Skeletal muscle tissue (tissue), 4 donors: ENCODE data around the gene GPR52. TPM values are rescaled to one million over a fixed set of nuclear protein-coding genes. Genes with fewer than 3 reads are reported as not detected.

Source experiments
- H3K27ac ChIP-seq: one replicate; pipeline ENCODE4 v1.7.0; 2013; ENCODE audit warnings: mild to moderate bottlenecking, low read depth, low read length, inconsistent platforms
- H3K27me3 ChIP-seq, 3 donors: one replicate each; pipeline ENCODE4 v1.7.0; 2013; ENCODE audit warnings: low read length in 3 of 3; ENCODE audit not compliant: control insufficient read depth in 3 of 3, insufficient read depth in 3 of 3
- H3K36me3 ChIP-seq, 3 donors: one replicate each; pipeline ENCODE4 v1.7.0; 2013; ENCODE audit warnings: low read length in 3 of 3; ENCODE audit not compliant: control insufficient read depth in 3 of 3, insufficient read depth in 3 of 3
- H3K4me1 ChIP-seq, 3 donors: one replicate each; pipeline ENCODE4 v1.7.0; 2013; ENCODE audit warnings: low read length in 3 of 3, mild to moderate bottlenecking in 3 of 3; ENCODE audit not compliant: control insufficient read depth in 3 of 3, insufficient read depth in 3 of 3
- H3K4me3 ChIP-seq, 3 donors: one replicate each; pipeline ENCODE4 v1.7.0; 2013; ENCODE audit warnings: low read length in 3 of 3
- H3K9ac ChIP-seq, 3 donors: one replicate each; pipeline ENCODE4 v1.7.0; 2013; ENCODE audit warnings: low read length in 3 of 3, mild to moderate bottlenecking in 3 of 3, moderate library complexity in 2 of 3, low read depth in 1 of 3
- H3K9me3 ChIP-seq, 3 donors: one replicate each; pipeline ENCODE4 v1.7.0; 2013; ENCODE audit warnings: low read length in 3 of 3; ENCODE audit not compliant: control insufficient read depth in 3 of 3
- total RNA-seq: library from RNA; depleted of rRNA; stranded (reverse); fragments of >200 nt; gene quantifications from one replicate; pipeline ENCODE4 v1.2.3, GENCODE V29; 2014
- donor health status: Osteomylitis.

GPR52 gene
- total RNA-seq, 1 donor from 2014 or later, result 3.1 TPM

- Histone ChIP-seq H3K9me3 (no peaks in the 10 kb centered on the region), H3K36me3 (no peaks in the 10 kb centered on the region), H3K27me3 (no peaks in the 10 kb centered on the region), H3K4me3 (no peak overlapping the region), H3K9ac (no peak overlapping the region), H3K27ac (no peak overlapping the region), H3K4me1 (no peaks in the 10 kb centered on the region)
These were observed 33.6 kb upstream of the GPR52 start for GRCh38 chr1:174414203-174414602.

- no peak overlapping the region for H3K4me3 ChIP-seq
- H3K36me3 ChIP-seq, result no peaks in the 10 kb centered on the region
- H3K27me3 ChIP-seq, result no peaks in the 10 kb centered on the region
- H3K9ac ChIP-seq, result no peak overlapping the region
- no peaks in the 10 kb centered on the region for H3K9me3 ChIP-seq
- no peak overlapping the region for H3K27ac ChIP-seq
- H3K4me1 ChIP-seq, result no peaks in the 10 kb centered on the region
These were observed 32.3 kb upstream of the GPR52 start for GRCh38 chr1:174415506-174415905.

- no peaks in the 10 kb centered on the region for H3K27me3 ChIP-seq
- H3K4me3 ChIP-seq, result no peak overlapping the region
- no peak overlapping the region for H3K9ac ChIP-seq
- no peaks in the 10 kb centered on the region for H3K4me1 ChIP-seq
- H3K36me3 ChIP-seq, result no peaks in the 10 kb centered on the region
- H3K27ac ChIP-seq, result no peak overlapping the region
- no peaks in the 10 kb centered on the region for H3K9me3 ChIP-seq
These were observed 29.8 kb upstream of the GPR52 start for GRCh38 chr1:174417921-174418320.

- H3K27me3 ChIP-seq, result no peaks in the 10 kb centered on the region
- no peaks in the 10 kb centered on the region for H3K36me3 ChIP-seq
- H3K9me3 ChIP-seq, result no peaks in the 10 kb centered on the region
- H3K9ac ChIP-seq, result no peak overlapping the region
- no peak overlapping the region for H3K4me3 ChIP-seq
- H3K27ac ChIP-seq, result no peak overlapping the region
- no peaks in the 10 kb centered on the region for H3K4me1 ChIP-seq
These were observed 22.6 kb upstream of the GPR52 start for GRCh38 chr1:174425121-174425520.

- no peak overlapping the region for H3K4me3 ChIP-seq
- no peaks in the 10 kb centered on the region for H3K27me3 ChIP-seq
- H3K36me3 ChIP-seq, result no peaks in the 10 kb centered on the region
- no peak overlapping the region for H3K27ac ChIP-seq
- H3K9ac ChIP-seq, result no peak overlapping the region
- no peaks in the 10 kb centered on the region for H3K9me3 ChIP-seq
- H3K4me1 ChIP-seq, result no peaks in the 10 kb centered on the region
These were observed 21.6 kb upstream of the GPR52 start for GRCh38 chr1:174426153-174426552.

GRCh38 chr1:174428033-174428432 is 19.7 kb upstream of the GPR52 start:
- H3K9me3 ChIP-seq, result no peaks in the 10 kb centered on the region
- H3K4me1 ChIP-seq, result no peaks in the 10 kb centered on the region
- H3K9ac ChIP-seq, result no peak overlapping the region
- no peaks in the 10 kb centered on the region for H3K27me3 ChIP-seq
- H3K27ac ChIP-seq, result no peak overlapping the region
- H3K36me3 ChIP-seq, result no peaks in the 10 kb centered on the region
- H3K4me3 ChIP-seq, result no peak overlapping the region

- Histone ChIP-seq H3K27ac (no peak overlapping the region), H3K27me3 (no peaks in the 10 kb centered on the region), H3K4me3 (no peak overlapping the region), H3K9me3 (no peaks in the 10 kb centered on the region), H3K9ac (no peak overlapping the region), H3K36me3 (no peaks in the 10 kb centered on the region), H3K4me1 (no peaks in the 10 kb centered on the region)
These were observed 19.0 kb upstream of the GPR52 start for GRCh38 chr1:174428739-174429138.

GRCh38 chr1:174433451-174433850 is 14.3 kb upstream of the GPR52 start:
- no peak overlapping the region for H3K4me3 ChIP-seq
- H3K9ac ChIP-seq, result no peak overlapping the region
- no peaks in the 10 kb centered on the region for H3K4me1 ChIP-seq
- no peaks in the 10 kb centered on the region for H3K9me3 ChIP-seq
- H3K27me3 ChIP-seq, result no peaks in the 10 kb centered on the region
- H3K27ac ChIP-seq, result no peak overlapping the region
- no peaks in the 10 kb centered on the region for H3K36me3 ChIP-seq

GRCh38 chr1:174445351-174445750 is 2.4 kb upstream of the GPR52 start:
- Histone ChIP-seq H3K4me1 (no peaks in the 10 kb centered on the region), H3K9ac (no peak overlapping the region), H3K36me3 (no peaks in the 10 kb centered on the region), H3K4me3 (no peak overlapping the region), H3K27ac (no peak overlapping the region), H3K27me3 (no peaks in the 10 kb centered on the region), H3K9me3 (no peaks in the 10 kb centered on the region)

- Histone ChIP-seq H3K4me3 (no peak overlapping the region), H3K9me3 (no peaks in the 10 kb centered on the region), H3K27ac (no peak overlapping the region), H3K27me3 (no peaks in the 10 kb centered on the region), H3K36me3 (no peaks in the 10 kb centered on the region), H3K9ac (no peak overlapping the region), H3K4me1 (no peaks in the 10 kb centered on the region)
These were observed 1.9 kb upstream of the GPR52 start for GRCh38 chr1:174445817-174446216.

GRCh38 chr1:174448531-174448883 is 743 bp downstream of the GPR52 start:
- Histone ChIP-seq H3K27ac (no peak overlapping the region), H3K4me1 (no peaks in the 10 kb centered on the region), H3K9me3 (no peaks in the 10 kb centered on the region), H3K4me3 (no peak overlapping the region), H3K36me3 (no peaks in the 10 kb centered on the region), H3K9ac (no peak overlapping the region), H3K27me3 (no peaks in the 10 kb centered on the region)
